SJCRH30 (cell line): Measurements from ENCODE around the gene KIF3A. TPM values are rescaled to one million over a fixed set of nuclear protein-coding genes. Genes with fewer than 3 reads are reported as not detected.

Experiments used
- DNase-seq, 2 experiments: peaks; one replicate each; pipeline ENCODE4 v3.0.0-alpha.2; 2015 to 2020
- H3K27ac ChIP-seq: fragments of 250-450 bp; sonication (Bioruptor Pico); 2 replicates; pipeline ENCODE4 v1.5.1; 2020; ENCODE audit warnings: mild to moderate bottlenecking, moderate library complexity
- H3K27me3 ChIP-seq: fragments of 250-450 bp; sonication (Bioruptor Pico); 2 replicates; pipeline ENCODE4 v1.5.1; 2020; ENCODE audit warnings: mild to moderate bottlenecking, moderate library complexity
- H3K36me3 ChIP-seq: fragments of 250-450 bp; sonication (Bioruptor Pico); 2 replicates; pipeline ENCODE4 v1.5.1; 2020; ENCODE audit warnings: mild to moderate bottlenecking, moderate library complexity
- H3K4me1 ChIP-seq: fragments of 250-450 bp; sonication (Bioruptor Pico); 2 replicates; pipeline ENCODE4 v1.5.1; 2020; ENCODE audit warnings: mild to moderate bottlenecking, moderate library complexity
- H3K4me3 ChIP-seq: fragments of 250-450 bp; sonication (Bioruptor Pico); 2 replicates; pipeline ENCODE4 v1.5.1; 2020; ENCODE audit warnings: mild to moderate bottlenecking, moderate library complexity
- H3K9me3 ChIP-seq: fragments of 250-450 bp; sonication (Bioruptor Pico); replicated peaks from 2 replicates; pipeline ENCODE4 v1.5.1; 2020; ENCODE audit warnings: mild to moderate bottlenecking, moderate library complexity
- total RNA-seq: library from RNA; depleted of rRNA; stranded (reverse); fragments of >200 nt; shearing (Covaris generic); gene quantifications from 2 replicates; pipeline ENCODE4 v1.2.3, GENCODE V29; 2014

KIF3A gene
- total RNA-seq, 1 experiment from 2014 or later = 8.3 TPM

GRCh38 chr5:132753135-132753987, 16.0 kb upstream of the KIF3A start:
- H3K27ac ChIP-seq = no peak overlapping the region
- DNase-seq = peak; percentile 39 to 53
- no peaks in the 10 kb centered on the region for H3K27me3 ChIP-seq
- H3K4me1 ChIP-seq = no peaks in the 10 kb centered on the region
- H3K36me3 ChIP-seq = no peaks in the 10 kb centered on the region
- H3K9me3 ChIP-seq = no peaks in the 10 kb centered on the region
- no peak overlapping the region for H3K4me3 ChIP-seq

GRCh38 chr5:132752581-132753125, 15.3 kb upstream of the KIF3A start:
- Histone ChIP-seq H3K4me3 (no peak overlapping the region), H3K4me1 (no peaks in the 10 kb centered on the region), H3K27me3 (no peaks in the 10 kb centered on the region), H3K9me3 (no peaks in the 10 kb centered on the region), H3K36me3 (no peaks in the 10 kb centered on the region), H3K27ac (no peak overlapping the region)
- no peak for DNase-seq

GRCh38 chr5:132751971-132752580, 14.7 kb upstream of the KIF3A start:
- no peak overlapping the region for H3K4me3 ChIP-seq
- H3K9me3 ChIP-seq = no peaks in the 10 kb centered on the region
- H3K4me1 ChIP-seq = no peaks in the 10 kb centered on the region
- H3K27ac ChIP-seq = no peak overlapping the region
- no peaks in the 10 kb centered on the region for H3K27me3 ChIP-seq
- no peaks in the 10 kb centered on the region for H3K36me3 ChIP-seq
- no peak for DNase-seq

GRCh38 chr5:132751444-132751843, 14.1 kb upstream of the KIF3A start:
- Histone ChIP-seq H3K36me3 (no peaks in the 10 kb centered on the region), H3K27ac (no peak overlapping the region), H3K4me3 (no peak overlapping the region), H3K4me1 (no peaks in the 10 kb centered on the region), H3K9me3 (no peaks in the 10 kb centered on the region), H3K27me3 (no peaks in the 10 kb centered on the region)
- DNase-seq = no peak

GRCh38 chr5:132750471-132751230, 13.3 kb upstream of the KIF3A start:
- Histone ChIP-seq H3K27me3 (no peaks in the 10 kb centered on the region), H3K36me3 (no peaks in the 10 kb centered on the region), H3K27ac (no peak overlapping the region), H3K9me3 (no peaks in the 10 kb centered on the region), H3K4me3 (no peak overlapping the region), H3K4me1 (no peaks in the 10 kb centered on the region)
- no peak for DNase-seq

- no peaks in the 10 kb centered on the region for H3K4me1 ChIP-seq
- no peaks in the 10 kb centered on the region for H3K36me3 ChIP-seq
- H3K9me3 ChIP-seq = no peaks in the 10 kb centered on the region
- no peak overlapping the region for H3K4me3 ChIP-seq
- no peak overlapping the region for H3K27ac ChIP-seq
- no peak for DNase-seq
- no peaks in the 10 kb centered on the region for H3K27me3 ChIP-seq
Measured at GRCh38 chr5:132749506-132749905, 12.2 kb upstream of the KIF3A start.

- Histone ChIP-seq H3K4me3 (no peak overlapping the region), H3K4me1 (no peaks in the 10 kb centered on the region), H3K36me3 (no peaks in the 10 kb centered on the region), H3K27me3 (no peaks in the 10 kb centered on the region), H3K9me3 (no peaks in the 10 kb centered on the region), H3K27ac (no peak overlapping the region)
- no peak for DNase-seq
Measured at GRCh38 chr5:132748522-132749000, 11.2 kb upstream of the KIF3A start.

- Histone ChIP-seq H3K27ac (no peak overlapping the region), H3K9me3 (no peaks in the 10 kb centered on the region), H3K36me3 (no peaks in the 10 kb centered on the region), H3K27me3 (no peaks in the 10 kb centered on the region), H3K4me3 (no peak overlapping the region), H3K4me1 (no peaks in the 10 kb centered on the region)
- no peak for DNase-seq
Measured at GRCh38 chr5:132747616-132748440, 10.5 kb upstream of the KIF3A start.

- Histone ChIP-seq H3K4me1 (no peaks in the 10 kb centered on the region), H3K9me3 (no peaks in the 10 kb centered on the region), H3K27me3 (no peaks in the 10 kb centered on the region), H3K4me3 (no peak within 1 kb of the TSS), H3K36me3 (no peaks in the 10 kb centered on the region), H3K27ac (no peak within 1 kb of the TSS)
- DNase-seq = no peak
Measured at GRCh38 chr5:132746954-132747615, 9.7 kb upstream of the KIF3A start, which contains the start of gene CCNI2. CCNI2 (plus strand) TSS chr5:132747426; CDS start chr5:132747496, 70 bp downstream.

- Histone ChIP-seq H3K4me3 (no peak overlapping the region), H3K9me3 (no peaks in the 10 kb centered on the region), H3K36me3 (no peaks in the 10 kb centered on the region), H3K27me3 (no peaks in the 10 kb centered on the region), H3K27ac (no peak overlapping the region), H3K4me1 (no peaks in the 10 kb centered on the region)
- DNase-seq = no peak
Measured at GRCh38 chr5:132746592-132746953, 9.2 kb upstream of the KIF3A start.

- Histone ChIP-seq H3K4me3 (no peak overlapping the region), H3K27ac (no peak overlapping the region), H3K27me3 (no peaks in the 10 kb centered on the region), H3K9me3 (no peaks in the 10 kb centered on the region), H3K4me1 (no peaks in the 10 kb centered on the region), H3K36me3 (no peaks in the 10 kb centered on the region)
- DNase-seq = no peak
Measured at GRCh38 chr5:132744659-132745058, 7.3 kb upstream of the KIF3A start.

GRCh38 chr5:132742626-132743025, 5.3 kb upstream of the KIF3A start:
- no peak overlapping the region for H3K4me3 ChIP-seq
- no peaks in the 10 kb centered on the region for H3K9me3 ChIP-seq
- peaks cover 6% of the 10 kb centered on the region; the same call in 1 of the 2 replicates for H3K4me1 ChIP-seq
- H3K27me3 ChIP-seq = no peaks in the 10 kb centered on the region
- no peaks in the 10 kb centered on the region for H3K36me3 ChIP-seq
- H3K27ac ChIP-seq = no peak overlapping the region
- no peak for DNase-seq

GRCh38 chr5:132742158-132742557, 4.8 kb upstream of the KIF3A start:
- no peaks in the 10 kb centered on the region for H3K36me3 ChIP-seq
- H3K27ac ChIP-seq = no peak overlapping the region
- H3K27me3 ChIP-seq = no peaks in the 10 kb centered on the region
- no peak for DNase-seq
- no peak overlapping the region for H3K4me3 ChIP-seq
- peaks cover 6% of the 10 kb centered on the region; the same call in 1 of the 2 replicates for H3K4me1 ChIP-seq
- H3K9me3 ChIP-seq = no peaks in the 10 kb centered on the region

GRCh38 chr5:132739232-132739631, 1.9 kb upstream of the KIF3A start:
- no peak overlapping the region for H3K4me3 ChIP-seq
- H3K27me3 ChIP-seq = no peaks in the 10 kb centered on the region
- peaks cover 6% of the 10 kb centered on the region; the same call in 1 of the 2 replicates for H3K4me1 ChIP-seq
- H3K27ac ChIP-seq = no peak overlapping the region
- no peaks in the 10 kb centered on the region for H3K36me3 ChIP-seq
- no peaks in the 10 kb centered on the region for H3K9me3 ChIP-seq
- DNase-seq = no peak
